Measurements from ENCODE around the gene CNIH3. TPM values are rescaled to one million over a fixed set of nuclear protein-coding genes. Genes with fewer than 3 reads are reported as not detected.
"Not testable (repeated sequence)": the region's sequence is repeated elsewhere in the genome, so short reads cannot be mapped to it uniquely, and the experiment has no call there.

Gene CNIH3
- total and polyA plus RNA-seq, 4 experiments from 2014 or later: 0.40 to 2.5 (median 1.8) TPM

DNA sequence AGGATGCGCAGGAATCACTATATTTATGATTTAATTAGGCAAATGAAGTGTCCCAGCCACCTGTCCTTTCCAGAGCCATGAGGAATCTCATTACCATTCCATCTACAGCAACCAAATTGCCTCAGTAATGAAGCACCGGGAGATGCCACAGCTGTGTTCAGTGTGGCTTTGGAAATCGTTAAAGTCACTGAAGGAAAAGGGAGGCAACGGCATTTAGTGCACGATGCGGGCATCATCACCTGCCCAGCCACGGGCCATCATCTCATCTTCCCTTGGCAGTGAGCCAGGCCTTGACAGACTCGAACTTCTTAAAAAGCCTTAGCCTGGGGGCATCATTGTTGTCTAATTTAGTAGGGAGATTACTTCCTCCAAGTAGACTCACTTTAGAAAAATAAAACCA lies 67.8 kb downstream of the CNIH3 start:
- Mint-ChIP-seq H3K36me3 (no peaks in the 10 kb centered on the region), H3K4me1 (no peaks in the 10 kb centered on the region), H3K27ac (no peak overlapping the region), H3K27me3 (peaks cover 2 to 5% of the 10 kb centered on the region in 2 donors), H3K4me3 (no peak overlapping the region), H3K9me3 (no peaks in the 10 kb centered on the region)
- ChIA-PET POLR2A (ENCODE audit: partially characterized antibody) (no interaction called here), CTCF (ENCODE audit: partially characterized antibody) (no interaction called here)
- DNase-seq: no peak
- Histone ChIP-seq H3K4me1 (ENCODE audit: insufficient read depth, low read length) (no peaks in the 10 kb centered on the region), H3K27me3 (ENCODE audit: insufficient read depth, low read length) (no peaks in the 10 kb centered on the region), H3K36me3 (ENCODE audit: insufficient read depth, low read length) (no peaks in the 10 kb centered on the region), H3K4me3 (ENCODE audit: low read length in 2 of 2) (no peak overlapping the region), H3K27ac (ENCODE audit: low read depth, low read length) (no peak overlapping the region), H3K9me3 (ENCODE audit: control insufficient read depth in 1 of 2, low read length in 2 of 2) (no peaks in the 10 kb centered on the region)
- intact Hi-C loops (cut with micrococcal nuclease): no loop called here

GRCh38 chr1:224684979-224685425 lies 68.9 kb downstream of the CNIH3 start:
- Histone ChIP-seq H3K4me3 (ENCODE audit: low read length in 2 of 2) (no peak overlapping the region), H3K27ac (ENCODE audit: low read depth, low read length) (no peak overlapping the region), H3K36me3 (ENCODE audit: insufficient read depth, low read length) (no peaks in the 10 kb centered on the region), H3K9me3 (ENCODE audit: control insufficient read depth in 1 of 2, low read length in 2 of 2) (no peaks in the 10 kb centered on the region), H3K4me1 (ENCODE audit: insufficient read depth, low read length) (no peaks in the 10 kb centered on the region), H3K27me3 (ENCODE audit: insufficient read depth, low read length) (no peaks in the 10 kb centered on the region)
- Mint-ChIP-seq H3K27ac (no peak overlapping the region), H3K4me3 (no peak overlapping the region), H3K27me3 (peaks cover 2 to 5% of the 10 kb centered on the region in 2 donors), H3K36me3 (no peaks in the 10 kb centered on the region), H3K9me3 (no peaks in the 10 kb centered on the region), H3K4me1 (no peaks in the 10 kb centered on the region)
- ChIA-PET CTCF (ENCODE audit: partially characterized antibody) (no interaction called here), POLR2A (ENCODE audit: partially characterized antibody) (no interaction called here)
- intact Hi-C loops (cut with micrococcal nuclease): no loop called here
- DNase-seq: no peak

DNA sequence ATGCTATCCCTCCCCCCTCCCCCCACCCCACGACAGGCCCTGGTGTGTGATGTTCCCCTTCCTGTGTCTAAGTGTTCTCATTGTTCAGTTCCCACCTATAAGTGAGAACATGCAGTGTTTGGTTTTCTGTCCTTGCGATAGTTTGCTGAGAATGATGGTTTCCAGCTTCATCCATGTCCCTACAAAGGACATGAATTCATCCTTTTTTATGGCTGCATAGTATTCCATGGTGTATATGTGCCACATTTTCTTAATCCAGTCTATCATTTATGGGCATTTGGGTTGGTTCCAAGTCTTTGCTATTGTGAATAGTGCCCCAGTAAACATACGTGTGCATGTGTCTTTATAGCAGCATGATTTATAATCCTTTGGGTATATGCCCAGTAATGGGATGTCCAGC lies 70.0 kb downstream of the CNIH3 start:
- POLR2A ChIA-PET (ENCODE audit: partially characterized antibody); H3K4me1 ChIP-seq (ENCODE audit: insufficient read depth, low read length); H3K27ac Mint-ChIP-seq; H3K27me3 ChIP-seq (ENCODE audit: insufficient read depth, low read length); H3K36me3 Mint-ChIP-seq; H3K36me3 ChIP-seq (ENCODE audit: insufficient read depth, low read length); H3K4me1 Mint-ChIP-seq; H3K4me3 ChIP-seq (ENCODE audit: low read length in 2 of 2); H3K9me3 Mint-ChIP-seq; H3K9me3 ChIP-seq (ENCODE audit: control insufficient read depth in 1 of 2, low read length in 2 of 2); H3K27ac ChIP-seq (ENCODE audit: low read depth, low read length); H3K27me3 Mint-ChIP-seq; DNase-seq; intact Hi-C loops (cut with micrococcal nuclease); H3K4me3 Mint-ChIP-seq; CTCF ChIA-PET (ENCODE audit: partially characterized antibody): not testable (repeated sequence)

DNA sequence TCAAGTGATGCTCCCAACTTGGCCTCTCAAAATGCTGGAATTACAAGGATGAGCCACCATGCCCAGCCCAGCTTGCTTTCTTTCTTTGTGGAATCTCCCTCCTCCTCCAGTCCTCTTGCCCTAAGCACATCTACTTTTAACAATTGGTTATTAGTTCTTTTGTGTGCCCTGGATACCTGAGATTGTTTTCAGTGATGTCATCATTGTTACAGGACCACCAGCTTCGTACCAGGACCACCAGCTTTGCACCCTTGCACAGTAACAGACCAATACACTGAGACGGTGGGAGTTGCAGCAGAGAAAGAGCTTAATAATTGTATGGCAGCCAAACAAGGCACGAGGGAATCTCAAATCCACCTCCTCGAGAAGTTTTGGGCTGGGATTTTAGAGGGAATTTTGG lies 71.3 kb downstream of the CNIH3 start:
- CTCF ChIA-PET (ENCODE audit: partially characterized antibody): interaction anchor here (0.9 to 1.3 kb wide), 2 partner anchors 173 to 174 kb away, joined by 3 read pairs; no protein-coding TSS in a partner anchor
- H3K9me3 Mint-ChIP-seq: no peaks in the 10 kb centered on the region
- no peak overlapping the region for H3K27ac Mint-ChIP-seq
- no peak overlapping the region for H3K4me3 Mint-ChIP-seq
- intact Hi-C loops (cut with micrococcal nuclease): no loop called here
- no peaks in the 10 kb centered on the region for H3K36me3 Mint-ChIP-seq
- H3K36me3 ChIP-seq (ENCODE audit: insufficient read depth, low read length): no peaks in the 10 kb centered on the region
- peaks cover 2 to 5% of the 10 kb centered on the region in 2 donors for H3K27me3 Mint-ChIP-seq
- H3K4me1 ChIP-seq (ENCODE audit: insufficient read depth, low read length): no peaks in the 10 kb centered on the region
- no peaks in the 10 kb centered on the region for H3K27me3 ChIP-seq (ENCODE audit: insufficient read depth, low read length)
- no peaks in the 10 kb centered on the region for H3K4me1 Mint-ChIP-seq
- H3K9me3 ChIP-seq (ENCODE audit: control insufficient read depth in 1 of 2, low read length in 2 of 2): no peaks in the 10 kb centered on the region
- POLR2A ChIA-PET (ENCODE audit: partially characterized antibody): no interaction called here
- H3K27ac ChIP-seq (ENCODE audit: low read depth, low read length): no peak overlapping the region
- no peak for DNase-seq
- H3K4me3 ChIP-seq (ENCODE audit: low read length in 2 of 2): no peak overlapping the region

DNA sequence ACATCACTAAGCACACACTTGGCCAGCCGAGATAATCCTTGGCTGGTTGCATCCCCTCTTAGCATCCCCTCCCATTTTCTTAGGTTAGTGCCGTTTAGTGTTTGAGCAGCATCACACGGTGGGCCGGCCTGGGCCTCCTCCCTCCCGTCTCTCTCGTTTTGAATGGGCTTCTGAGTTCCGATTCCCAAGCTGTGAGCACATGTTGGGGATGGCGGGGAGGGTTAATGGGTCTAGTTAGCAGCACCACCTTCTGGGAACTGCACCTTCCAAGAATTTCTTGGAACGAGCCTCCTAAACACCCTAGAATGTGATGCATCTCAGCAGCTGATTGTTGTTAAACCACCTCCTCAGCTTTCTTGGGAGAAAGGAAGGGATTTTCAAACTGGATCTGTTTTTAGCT lies 73.3 kb downstream of the CNIH3 start:
- no peak overlapping the region for H3K4me3 Mint-ChIP-seq
- Histone ChIP-seq H3K4me1 (ENCODE audit: insufficient read depth, low read length) (no peaks in the 10 kb centered on the region), H3K27ac (ENCODE audit: low read depth, low read length) (no peak overlapping the region), H3K36me3 (ENCODE audit: insufficient read depth, low read length) (no peaks in the 10 kb centered on the region), H3K9me3 (ENCODE audit: control insufficient read depth in 1 of 2, low read length in 2 of 2) (no peaks in the 10 kb centered on the region), H3K27me3 (ENCODE audit: insufficient read depth, low read length) (no peaks in the 10 kb centered on the region), H3K4me3 (ENCODE audit: low read length in 2 of 2) (no peak overlapping the region)
- CTCF ChIA-PET (ENCODE audit: partially characterized antibody): interaction anchor here (1.3 kb wide), 1 partner anchor 45 kb away, joined by 3 read pairs; no protein-coding TSS in a partner anchor
- DNase-seq: no peak
- H3K36me3 Mint-ChIP-seq: no peaks in the 10 kb centered on the region
- peaks cover under 1 to 7% of the 10 kb centered on the region in 2 donors for H3K27me3 Mint-ChIP-seq
- H3K9me3 Mint-ChIP-seq: no peaks in the 10 kb centered on the region
- no peak overlapping the region for H3K27ac Mint-ChIP-seq
- POLR2A ChIA-PET (ENCODE audit: partially characterized antibody): no interaction called here
- intact Hi-C loops (cut with micrococcal nuclease): no loop called here
- no peaks in the 10 kb centered on the region for H3K4me1 Mint-ChIP-seq

DNA sequence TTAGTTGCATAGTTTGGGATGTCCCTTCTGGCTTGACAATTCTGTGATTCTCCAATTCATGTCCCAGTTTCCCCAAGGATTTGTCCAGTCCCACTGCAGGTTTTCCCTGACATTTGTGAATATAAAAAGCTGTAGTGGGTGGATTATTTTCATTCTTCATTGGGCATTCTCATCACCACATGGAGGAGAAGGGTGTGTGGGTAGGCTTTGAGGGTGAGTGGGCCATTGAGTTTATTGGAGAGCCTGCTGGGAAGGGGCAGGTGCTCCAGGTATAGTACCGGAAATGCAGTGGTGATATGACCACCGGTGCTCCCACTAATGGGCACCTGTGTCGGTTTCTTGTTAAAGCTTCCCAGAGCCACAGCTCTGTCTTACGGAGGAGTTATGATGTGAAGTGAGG lies 74.5 kb downstream of the CNIH3 start:
- H3K4me3 Mint-ChIP-seq: no peak overlapping the region
- Histone ChIP-seq H3K4me3 (ENCODE audit: low read length in 2 of 2) (no peak overlapping the region), H3K4me1 (ENCODE audit: insufficient read depth, low read length) (no peaks in the 10 kb centered on the region), H3K27ac (ENCODE audit: low read depth, low read length) (no peak overlapping the region), H3K27me3 (ENCODE audit: insufficient read depth, low read length) (no peaks in the 10 kb centered on the region), H3K9me3 (ENCODE audit: control insufficient read depth in 1 of 2, low read length in 2 of 2) (no peaks in the 10 kb centered on the region), H3K36me3 (ENCODE audit: insufficient read depth, low read length) (no peaks in the 10 kb centered on the region)
- intact Hi-C loops (cut with micrococcal nuclease): no loop called here
- no peak overlapping the region for H3K27ac Mint-ChIP-seq
- H3K9me3 Mint-ChIP-seq: no peaks in the 10 kb centered on the region
- H3K27me3 Mint-ChIP-seq: peaks cover 0 to 7% of the 10 kb centered on the region in 2 donors
- no peak for DNase-seq
- H3K4me1 Mint-ChIP-seq: no peaks in the 10 kb centered on the region
- no peaks in the 10 kb centered on the region for H3K36me3 Mint-ChIP-seq
- ChIA-PET POLR2A (ENCODE audit: partially characterized antibody) (no interaction called here), CTCF (ENCODE audit: partially characterized antibody) (no interaction called here)

GRCh38 chr1:224691148-224691925 lies 75.2 kb downstream of the CNIH3 start:
- H3K4me3 Mint-ChIP-seq: no peak overlapping the region
- Histone ChIP-seq H3K9me3 (ENCODE audit: control insufficient read depth in 1 of 2, low read length in 2 of 2) (no peaks in the 10 kb centered on the region), H3K4me3 (ENCODE audit: low read length in 2 of 2) (no peak overlapping the region), H3K36me3 (ENCODE audit: insufficient read depth, low read length) (no peaks in the 10 kb centered on the region), H3K4me1 (ENCODE audit: insufficient read depth, low read length) (no peaks in the 10 kb centered on the region), H3K27me3 (ENCODE audit: insufficient read depth, low read length) (no peaks in the 10 kb centered on the region), H3K27ac (ENCODE audit: low read depth, low read length) (no peak overlapping the region)
- intact Hi-C loops (cut with micrococcal nuclease): no loop called here
- ChIA-PET CTCF (ENCODE audit: partially characterized antibody) (no interaction called here), POLR2A (ENCODE audit: partially characterized antibody) (no interaction called here)
- DNase-seq: no peak
- H3K4me1 Mint-ChIP-seq: no peaks in the 10 kb centered on the region
- H3K27ac Mint-ChIP-seq: no peak overlapping the region
- H3K9me3 Mint-ChIP-seq: no peaks in the 10 kb centered on the region
- no peaks in the 10 kb centered on the region for H3K36me3 Mint-ChIP-seq
- H3K27me3 Mint-ChIP-seq: peaks cover 1 to 7% of the 10 kb centered on the region in 2 donors
